ENCODE results near the gene ARHGAP21.

The ARHGAP21 gene

GRCh38 chr10:24550680-24551079 lies 173.0 kb downstream of the ARHGAP21 start:
- H3K4me2 ChIP-seq (ENCODE audit: low read length): no peak overlapping the region
- H3K14ac ChIP-seq (ENCODE audit: low read length): no peak overlapping the region
- no peak overlapping the region for H3K9ac ChIP-seq (ENCODE audit: low read length)
- H4K12ac ChIP-seq (ENCODE audit: low read depth, low read length): no peak overlapping the region
- no peaks in the 10 kb centered on the region for H3K9me3 ChIP-seq (ENCODE audit: insufficient read depth, low read depth, low read length)
- H3K27me3 ChIP-seq (ENCODE audit: insufficient read depth, low read length): no peaks in the 10 kb centered on the region
- WGBS (ENCODE audit: extremely low coverage, insufficient coverage, insufficient read length): no CpG with 5 or more reads among the region's 10 CpGs
- no peak overlapping the region for H2AK5ac ChIP-seq (ENCODE audit: low read length)
- no peak overlapping the region for H4K91ac ChIP-seq (ENCODE audit: low read depth, low read length)
- H3K4me1 ChIP-seq (ENCODE audit: control insufficient read depth in 1 of 2, insufficient read depth in 2 of 2, low read length in 2 of 2): no peaks in the 10 kb centered on the region
- H3K4me3 ChIP-seq (ENCODE audit: low read depth, low read length): no peak overlapping the region
- no peak overlapping the region for H3K23ac ChIP-seq (ENCODE audit: low read length)
- H2BK5ac ChIP-seq (ENCODE audit: low read depth, low read length, poor library complexity): no peak overlapping the region
- H2AFZ ChIP-seq (ENCODE audit: insufficient read depth, low read length, poor library complexity): no peak overlapping the region
- H2BK120ac ChIP-seq (ENCODE audit: insufficient read depth, low read length, poor library complexity): no peak overlapping the region
- no peak overlapping the region for H3K18ac ChIP-seq (ENCODE audit: low read length)
- H3K79me1 ChIP-seq (ENCODE audit: low read length): no peaks in the 10 kb centered on the region
- no peak overlapping the region for H3K27ac ChIP-seq (ENCODE audit: low read depth, low read length)
- H3K36me3 ChIP-seq (ENCODE audit: control insufficient read depth in 1 of 2, insufficient read depth in 2 of 2, low read length in 2 of 2): peaks cover 18 to 24% of the 10 kb centered on the region in 2 experiments
- no peak overlapping the region for H4K8ac ChIP-seq (ENCODE audit: low read depth, low read length)
- no peak for DNase-seq
- no peak overlapping the region for H3K4ac ChIP-seq (ENCODE audit: low read depth, low read length)
- H3K79me2 ChIP-seq (ENCODE audit: control insufficient read depth, insufficient read depth, low read length, poor library complexity): no peaks in the 10 kb centered on the region
- H2BK12ac ChIP-seq (ENCODE audit: low read length): no peak overlapping the region

DNA sequence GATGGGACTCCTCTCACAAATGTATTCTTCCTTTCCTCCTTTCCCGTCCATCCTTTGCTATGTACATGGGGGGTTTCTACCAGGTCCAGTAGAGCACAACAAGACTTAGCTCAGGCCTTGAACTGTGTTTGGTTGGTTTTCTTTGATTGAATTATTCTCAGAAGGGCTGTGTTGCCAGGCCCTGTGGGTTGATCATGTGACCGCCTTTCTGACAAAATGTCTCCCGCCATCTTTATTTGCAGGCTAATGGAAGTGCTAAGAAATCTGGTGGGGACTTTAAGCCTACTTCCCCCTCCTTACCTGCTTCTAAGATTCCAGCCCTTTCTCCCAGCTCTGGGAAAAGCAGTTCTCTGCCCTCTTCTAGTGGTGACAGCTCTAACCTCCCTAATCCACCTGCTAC lies 178.1 kb downstream of the ARHGAP21 start:
- no CpG with 5 or more reads among the region's 3 CpGs for WGBS (ENCODE audit: extremely low coverage, insufficient coverage, insufficient read length)
- H3K14ac ChIP-seq (ENCODE audit: low read length): no peak overlapping the region
- DNase-seq: no peak
- no peak overlapping the region for H3K9ac ChIP-seq (ENCODE audit: low read length)
- no peak overlapping the region for H3K4me3 ChIP-seq (ENCODE audit: low read depth, low read length)
- no peak overlapping the region for H4K8ac ChIP-seq (ENCODE audit: low read depth, low read length)
- no peak overlapping the region for H3K27ac ChIP-seq (ENCODE audit: low read depth, low read length)
- H3K9me3 ChIP-seq (ENCODE audit: insufficient read depth, low read depth, low read length): no peaks in the 10 kb centered on the region
- H3K27me3 ChIP-seq (ENCODE audit: insufficient read depth, low read length): no peaks in the 10 kb centered on the region
- H2BK5ac ChIP-seq (ENCODE audit: low read depth, low read length, poor library complexity): no peak overlapping the region
- H3K79me2 ChIP-seq (ENCODE audit: control insufficient read depth, insufficient read depth, low read length, poor library complexity): no peaks in the 10 kb centered on the region
- H3K4me1 ChIP-seq (ENCODE audit: control insufficient read depth in 1 of 2, insufficient read depth in 2 of 2, low read length in 2 of 2): no peaks in the 10 kb centered on the region
- H4K12ac ChIP-seq (ENCODE audit: low read depth, low read length): no peak overlapping the region
- peaks cover 46 to 67% of the 10 kb centered on the region in 2 experiments for H3K36me3 ChIP-seq (ENCODE audit: control insufficient read depth in 1 of 2, insufficient read depth in 2 of 2, low read length in 2 of 2)
- no peak overlapping the region for H3K4ac ChIP-seq (ENCODE audit: low read depth, low read length)
- no peak overlapping the region for H3K23ac ChIP-seq (ENCODE audit: low read length)
- H3K4me2 ChIP-seq (ENCODE audit: low read length): no peak overlapping the region
- H2AK5ac ChIP-seq (ENCODE audit: low read length): no peak overlapping the region
- H3K18ac ChIP-seq (ENCODE audit: low read length): no peak overlapping the region
- no peaks in the 10 kb centered on the region for H3K79me1 ChIP-seq (ENCODE audit: low read length)
- H2BK12ac ChIP-seq (ENCODE audit: low read length): no peak overlapping the region
- no peak overlapping the region for H4K91ac ChIP-seq (ENCODE audit: low read depth, low read length)
- H2BK120ac ChIP-seq (ENCODE audit: insufficient read depth, low read length, poor library complexity): no peak overlapping the region
- H2AFZ ChIP-seq (ENCODE audit: insufficient read depth, low read length, poor library complexity): no peak overlapping the region

DNA sequence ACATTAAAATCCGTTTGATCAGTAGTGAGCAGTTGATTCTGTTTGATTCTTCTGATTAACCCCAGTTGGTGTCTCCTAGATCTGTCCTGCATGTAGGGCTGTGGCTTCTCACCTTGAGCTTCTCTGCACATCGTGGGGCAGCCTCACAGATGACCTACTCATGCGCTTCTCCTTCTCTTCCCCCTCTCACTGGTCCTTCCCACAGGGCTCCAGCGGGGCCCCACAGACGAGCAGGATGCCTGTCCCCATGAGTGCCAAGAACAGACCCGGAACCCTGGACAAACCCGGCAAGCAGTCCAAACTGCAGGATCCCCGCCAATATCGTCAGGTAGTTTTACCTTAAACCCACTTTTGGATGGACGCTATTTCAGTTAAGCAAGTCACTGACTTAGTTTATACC lies 178.9 kb downstream of the ARHGAP21 start:
- no peak overlapping the region for H2BK5ac ChIP-seq (ENCODE audit: low read depth, low read length, poor library complexity)
- no peak overlapping the region for H3K4me2 ChIP-seq (ENCODE audit: low read length)
- no peak for DNase-seq
- no CpG with 5 or more reads among the region's 10 CpGs for WGBS (ENCODE audit: extremely low coverage, insufficient coverage, insufficient read length)
- no peak overlapping the region for H4K8ac ChIP-seq (ENCODE audit: low read depth, low read length)
- no peak overlapping the region for H2BK12ac ChIP-seq (ENCODE audit: low read length)
- H4K12ac ChIP-seq (ENCODE audit: low read depth, low read length): no peak overlapping the region
- no peaks in the 10 kb centered on the region for H3K79me2 ChIP-seq (ENCODE audit: control insufficient read depth, insufficient read depth, low read length, poor library complexity)
- H2BK120ac ChIP-seq (ENCODE audit: insufficient read depth, low read length, poor library complexity): no peak overlapping the region
- no peaks in the 10 kb centered on the region for H3K79me1 ChIP-seq (ENCODE audit: low read length)
- H3K27ac ChIP-seq (ENCODE audit: low read depth, low read length): no peak overlapping the region
- no peak overlapping the region for H3K4ac ChIP-seq (ENCODE audit: low read depth, low read length)
- H3K4me3 ChIP-seq (ENCODE audit: low read depth, low read length): no peak overlapping the region
- H4K91ac ChIP-seq (ENCODE audit: low read depth, low read length): no peak overlapping the region
- H3K9me3 ChIP-seq (ENCODE audit: insufficient read depth, low read depth, low read length): no peaks in the 10 kb centered on the region
- no peaks in the 10 kb centered on the region for H3K4me1 ChIP-seq (ENCODE audit: control insufficient read depth in 1 of 2, insufficient read depth in 2 of 2, low read length in 2 of 2)
- no peaks in the 10 kb centered on the region for H3K27me3 ChIP-seq (ENCODE audit: insufficient read depth, low read length)
- no peak overlapping the region for H2AK5ac ChIP-seq (ENCODE audit: low read length)
- no peak overlapping the region for H3K23ac ChIP-seq (ENCODE audit: low read length)
- H3K14ac ChIP-seq (ENCODE audit: low read length): no peak overlapping the region
- no peak overlapping the region for H3K18ac ChIP-seq (ENCODE audit: low read length)
- H3K9ac ChIP-seq (ENCODE audit: low read length): no peak overlapping the region
- H3K36me3 ChIP-seq (ENCODE audit: control insufficient read depth in 1 of 2, insufficient read depth in 2 of 2, low read length in 2 of 2): peaks cover 49 to 64% of the 10 kb centered on the region in 2 experiments
- H2AFZ ChIP-seq (ENCODE audit: insufficient read depth, low read length, poor library complexity): no peak overlapping the region

DNA sequence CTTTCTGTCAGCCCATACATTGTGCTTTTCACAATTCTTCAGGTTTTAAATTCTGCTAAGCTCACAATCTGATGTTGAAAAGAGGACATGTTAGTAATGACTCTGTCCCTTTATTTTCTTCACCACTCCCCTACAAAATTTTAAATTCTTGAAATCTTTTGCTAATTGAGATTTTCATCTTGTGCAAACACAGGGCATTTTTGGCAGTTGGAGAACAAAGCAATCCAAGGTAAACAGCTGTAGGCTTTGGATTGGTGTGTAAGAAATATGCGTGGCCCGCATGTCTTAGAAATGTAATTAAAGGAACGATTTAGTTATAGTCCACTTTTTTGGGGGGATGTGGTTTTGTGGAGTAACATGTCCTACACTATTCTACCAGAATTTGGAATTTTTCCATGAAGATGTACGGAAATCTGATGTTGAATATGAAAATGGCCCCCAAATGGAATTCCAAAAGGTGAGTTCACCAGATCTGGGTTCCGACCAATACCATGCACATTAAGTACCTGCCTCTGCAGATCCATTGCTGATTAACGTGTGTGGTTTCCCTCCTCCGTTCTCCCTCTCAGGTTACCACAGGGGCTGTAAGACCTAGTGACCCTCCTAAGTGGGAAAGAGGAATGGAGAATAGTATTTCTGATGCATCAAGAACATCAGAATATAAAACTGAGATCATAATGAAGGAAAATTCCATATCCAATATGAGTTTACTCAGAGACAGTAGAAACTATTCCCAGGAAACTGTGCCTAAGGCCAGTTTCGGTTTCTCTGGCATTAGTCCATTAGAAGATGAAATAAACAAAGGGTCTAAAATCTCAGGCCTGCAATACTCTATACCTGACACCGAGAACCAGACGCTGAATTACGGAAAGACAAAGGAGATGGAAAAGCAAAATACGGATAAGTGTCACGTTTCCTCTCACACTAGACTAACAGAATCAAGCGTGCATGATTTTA lies 181.1 kb downstream of the ARHGAP21 start:
- Histone ChIP-seq H3K18ac (ENCODE audit: low read length) (no peak overlapping the region), H2BK5ac (ENCODE audit: low read depth, low read length, poor library complexity) (no peak overlapping the region), H3K23ac (ENCODE audit: low read length) (no peak overlapping the region), H3K27me3 (ENCODE audit: insufficient read depth, low read length) (no peaks in the 10 kb centered on the region), H2BK12ac (ENCODE audit: low read length) (no peak overlapping the region), H4K91ac (ENCODE audit: low read depth, low read length) (no peak overlapping the region), H2AFZ (ENCODE audit: insufficient read depth, low read length, poor library complexity) (no peak overlapping the region), H3K4me3 (ENCODE audit: low read depth, low read length) (no peak overlapping the region), H3K4me1 (ENCODE audit: control insufficient read depth in 1 of 2, insufficient read depth in 2 of 2, low read length in 2 of 2) (no peaks in the 10 kb centered on the region), H3K36me3 (ENCODE audit: control insufficient read depth in 1 of 2, insufficient read depth in 2 of 2, low read length in 2 of 2) (peaks cover 48 to 58% of the 10 kb centered on the region in 2 experiments), H3K27ac (ENCODE audit: low read depth, low read length) (no peak overlapping the region), H3K79me2 (ENCODE audit: control insufficient read depth, insufficient read depth, low read length, poor library complexity) (no peaks in the 10 kb centered on the region), H3K4me2 (ENCODE audit: low read length) (no peak overlapping the region), H3K9me3 (ENCODE audit: insufficient read depth, low read depth, low read length) (no peaks in the 10 kb centered on the region), H3K79me1 (ENCODE audit: low read length) (no peaks in the 10 kb centered on the region), H2BK120ac (ENCODE audit: insufficient read depth, low read length, poor library complexity) (no peak overlapping the region), H2AK5ac (ENCODE audit: low read length) (no peak overlapping the region), H3K14ac (ENCODE audit: low read length) (no peak overlapping the region), H4K12ac (ENCODE audit: low read depth, low read length) (no peak overlapping the region), H4K8ac (ENCODE audit: low read depth, low read length) (no peak overlapping the region), H3K9ac (ENCODE audit: low read length) (no peak overlapping the region), H3K4ac (ENCODE audit: low read depth, low read length) (no peak overlapping the region)
- peak in 1 of 2 donors; percentile 52 for DNase-seq
- WGBS (ENCODE audit: extremely low coverage, insufficient coverage, insufficient read length): no CpG with 5 or more reads among the region's 14 CpGs
